Stimulated activated CD8-positive, alpha-beta memory T cell treated with anti-CD3 and anti-CD28 coated beads, Interleukin-2, amount 100 ng/mL, for 48 hours (primary cell): ENCODE data around the gene CDH4.

Experiments used
- DNase-seq, 2 donors: peaks; one replicate each; pipeline ENCODE4 v3.0.0-alpha.2; 2020; ENCODE audit warnings: low read depth in 2 of 2

CDH4 gene

DNA sequence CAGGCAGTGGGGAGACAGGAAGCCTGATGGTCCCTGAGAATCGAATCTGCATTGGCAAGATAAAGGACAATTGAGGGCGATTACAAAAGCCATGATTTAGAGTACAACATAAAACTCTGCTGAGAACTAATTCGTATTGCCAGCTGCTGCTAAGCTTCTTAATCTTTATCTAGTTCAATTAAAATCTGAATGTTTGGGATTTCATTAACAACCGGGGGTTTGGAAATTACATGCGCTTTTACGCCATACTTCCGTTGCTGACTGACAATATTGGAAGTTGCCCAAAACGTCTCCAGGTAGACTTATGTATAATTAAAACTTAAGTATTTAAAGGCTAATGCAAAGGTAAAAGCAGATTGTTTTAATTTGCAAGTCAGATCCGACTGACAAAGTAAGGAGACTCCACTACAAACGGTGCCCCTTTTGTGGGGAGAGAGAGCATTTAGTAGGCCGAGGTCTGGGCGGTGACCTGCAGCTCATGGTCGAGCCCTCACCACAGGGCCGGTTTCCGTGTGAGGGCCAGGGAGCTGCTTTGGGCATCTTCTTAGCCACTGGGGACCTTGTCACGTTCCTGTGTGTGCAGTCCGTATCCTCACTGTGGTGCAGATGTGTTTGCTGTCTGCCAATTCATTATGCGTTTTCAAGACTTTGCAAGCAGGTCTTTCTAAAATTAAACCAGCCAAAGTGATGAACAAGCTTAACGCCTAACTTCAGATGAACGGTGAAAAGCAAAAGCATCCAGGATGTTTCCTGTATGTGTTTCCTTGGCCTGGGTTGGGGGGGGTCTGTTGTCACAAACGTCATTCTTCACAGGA lies 49.9 kb downstream of the CDH4 start:
- no peak for DNase-seq

DNA sequence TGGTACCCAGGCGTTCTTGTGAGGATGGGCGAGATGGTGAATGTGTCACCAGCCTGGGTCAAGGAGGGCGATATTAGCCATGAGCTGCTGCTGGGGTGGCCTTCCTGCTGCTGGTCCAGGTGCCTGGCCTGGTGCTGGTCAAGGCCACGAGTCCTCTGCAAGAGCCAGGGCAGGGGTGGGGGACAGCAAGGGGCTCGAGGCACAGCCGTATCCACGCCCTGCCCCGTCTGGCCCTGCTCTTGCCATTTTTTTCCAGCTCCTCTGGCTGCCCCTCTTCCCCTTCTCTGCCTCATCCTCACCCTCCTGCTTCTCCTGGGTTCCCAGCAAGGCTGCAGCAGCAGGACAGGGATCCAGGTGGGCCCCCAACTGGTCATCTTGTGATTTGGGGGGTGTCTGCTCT lies 51.2 kb downstream of the CDH4 start:
- DNase-seq, result no peak

DNA sequence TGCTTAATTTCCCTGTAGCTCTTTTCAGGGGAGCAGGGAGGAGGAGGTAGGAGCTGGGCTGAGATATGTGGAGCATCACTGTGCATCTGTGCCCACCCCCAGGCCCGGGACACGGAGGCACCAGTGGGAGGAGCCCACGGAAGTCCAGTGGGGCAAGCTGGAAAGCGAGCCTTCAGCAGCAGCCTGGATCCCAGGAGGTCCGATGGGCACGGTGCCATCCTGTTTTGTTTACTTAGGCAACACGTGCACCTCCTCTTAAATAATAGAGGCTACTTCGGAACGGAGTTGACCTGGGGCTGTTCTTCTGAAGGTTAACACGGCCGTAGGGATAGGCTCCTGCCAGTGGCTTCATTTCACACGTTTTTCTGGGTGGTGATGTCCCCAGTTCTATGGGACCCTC lies 51.6 kb downstream of the CDH4 start:
- DNase-seq, result no peak

DNA sequence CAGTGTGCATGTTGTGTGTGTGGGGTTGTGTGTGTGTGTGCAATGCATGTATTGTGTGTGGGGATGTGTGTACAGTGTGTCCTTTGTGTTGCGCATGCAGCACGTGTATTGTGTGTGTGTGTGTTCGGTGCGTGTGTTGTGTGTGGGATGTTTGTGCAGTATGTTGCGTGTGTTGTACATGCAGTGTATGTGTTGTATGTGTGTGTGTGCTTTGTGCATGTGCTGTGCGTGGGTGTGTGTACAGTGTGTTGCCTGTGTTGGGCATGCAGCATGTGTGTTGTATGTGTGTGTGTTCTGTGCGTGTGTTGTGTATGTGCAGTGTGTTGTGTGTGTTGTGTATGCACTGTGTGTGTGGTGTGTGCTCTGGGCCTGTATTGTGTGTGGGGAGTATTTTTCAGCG lies 52.7 kb downstream of the CDH4 start:
- no peak for DNase-seq

DNA sequence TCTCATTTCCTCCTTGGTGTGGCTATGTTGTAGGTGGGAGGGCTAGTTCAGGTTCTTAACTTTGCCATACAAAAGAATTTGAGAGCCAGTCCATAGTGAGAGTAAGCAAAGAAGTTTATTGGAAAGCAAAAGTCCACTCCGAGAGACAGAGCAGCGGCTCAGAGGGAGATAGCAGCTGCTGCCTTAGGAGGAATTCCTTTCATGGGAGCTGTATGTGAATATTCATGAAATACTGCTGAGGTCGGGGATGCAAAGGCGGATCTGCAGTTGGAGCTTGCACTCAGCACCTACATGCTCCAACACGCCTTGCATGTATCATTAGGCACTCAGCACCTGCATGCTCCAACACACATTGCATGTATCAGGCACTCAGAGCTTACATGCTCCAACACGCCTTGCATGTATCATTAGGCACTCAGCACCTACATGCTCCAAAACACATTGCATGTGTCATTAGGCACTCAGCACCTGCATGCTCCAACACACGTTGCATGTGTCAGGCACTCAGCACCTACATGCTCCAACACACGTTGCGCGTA lies 54.9 kb downstream of the CDH4 start:
- DNase-seq, result no peak

DNA sequence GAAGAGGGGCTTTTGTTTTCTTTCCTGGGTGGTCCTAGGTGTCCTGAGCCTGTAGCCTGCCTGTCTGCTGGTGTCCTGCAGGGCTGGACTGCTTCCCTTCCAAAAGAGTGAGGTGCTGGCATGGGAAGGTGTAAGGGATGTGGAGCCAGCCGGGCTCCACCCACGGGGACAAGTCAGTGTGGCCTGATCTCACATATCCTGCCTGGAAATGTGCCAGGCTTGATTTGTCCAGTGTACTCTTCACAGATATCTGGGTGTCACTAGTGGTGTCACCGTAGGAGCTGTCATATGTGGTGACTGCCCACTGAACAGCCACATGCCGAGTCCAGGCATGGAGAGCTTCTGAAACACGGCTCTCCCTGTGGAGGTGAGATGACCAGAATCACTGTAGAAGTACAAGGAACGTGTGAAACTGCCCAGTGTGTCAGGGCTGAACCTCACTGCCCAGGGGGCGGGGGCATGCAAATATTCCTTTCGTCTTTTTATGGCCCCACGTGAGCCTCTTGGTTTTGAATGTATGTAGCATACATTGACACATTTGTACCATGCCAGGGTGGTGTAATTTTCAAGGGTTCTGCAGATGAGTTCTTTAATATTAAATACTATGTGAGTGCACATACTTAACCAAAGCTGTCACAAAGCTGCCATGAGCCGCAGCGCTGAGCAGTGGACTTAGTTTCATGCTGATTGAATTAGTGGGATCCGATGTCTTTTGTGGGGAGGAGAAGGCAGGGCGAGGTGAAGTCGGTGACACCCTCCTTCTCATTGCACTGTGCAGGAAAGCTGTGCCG lies 55.8 kb downstream of the CDH4 start:
- no peak for DNase-seq

DNA sequence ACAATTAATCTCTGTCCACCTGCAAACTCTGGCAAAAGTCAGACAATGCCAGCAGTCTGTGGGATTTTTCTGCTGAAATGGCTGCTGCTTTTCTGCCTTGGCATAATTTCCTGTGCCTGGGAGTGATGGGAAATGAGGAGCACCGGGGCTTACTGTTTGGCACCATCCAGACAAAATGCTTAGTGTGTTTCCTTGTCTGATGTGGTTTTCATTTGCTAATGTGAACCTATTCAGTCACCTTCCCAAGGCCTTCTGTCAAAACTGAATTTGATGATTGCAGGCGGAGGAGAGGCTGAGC lies 56.4 kb downstream of the CDH4 start:
- DNase-seq, result no peak

DNA sequence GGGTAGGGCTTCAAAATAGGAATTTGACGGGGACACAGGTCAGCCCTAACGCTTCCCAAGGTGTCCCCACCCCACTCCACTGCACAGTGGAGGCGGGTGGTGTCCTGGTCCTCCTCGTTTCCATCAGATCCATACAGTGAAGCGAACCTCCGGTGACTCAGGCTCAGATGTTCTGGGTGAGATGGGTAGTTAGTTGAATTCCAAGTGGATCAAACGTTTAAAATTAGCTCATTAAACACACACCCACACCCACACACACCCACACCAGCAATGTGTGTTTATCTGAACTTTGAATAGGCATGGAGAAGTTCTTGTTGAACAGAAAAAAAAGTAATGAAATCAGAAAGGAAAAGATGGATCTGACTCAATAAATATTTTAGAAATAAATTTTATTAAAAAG lies 58.9 kb downstream of the CDH4 start:
- no peak for DNase-seq

DNA sequence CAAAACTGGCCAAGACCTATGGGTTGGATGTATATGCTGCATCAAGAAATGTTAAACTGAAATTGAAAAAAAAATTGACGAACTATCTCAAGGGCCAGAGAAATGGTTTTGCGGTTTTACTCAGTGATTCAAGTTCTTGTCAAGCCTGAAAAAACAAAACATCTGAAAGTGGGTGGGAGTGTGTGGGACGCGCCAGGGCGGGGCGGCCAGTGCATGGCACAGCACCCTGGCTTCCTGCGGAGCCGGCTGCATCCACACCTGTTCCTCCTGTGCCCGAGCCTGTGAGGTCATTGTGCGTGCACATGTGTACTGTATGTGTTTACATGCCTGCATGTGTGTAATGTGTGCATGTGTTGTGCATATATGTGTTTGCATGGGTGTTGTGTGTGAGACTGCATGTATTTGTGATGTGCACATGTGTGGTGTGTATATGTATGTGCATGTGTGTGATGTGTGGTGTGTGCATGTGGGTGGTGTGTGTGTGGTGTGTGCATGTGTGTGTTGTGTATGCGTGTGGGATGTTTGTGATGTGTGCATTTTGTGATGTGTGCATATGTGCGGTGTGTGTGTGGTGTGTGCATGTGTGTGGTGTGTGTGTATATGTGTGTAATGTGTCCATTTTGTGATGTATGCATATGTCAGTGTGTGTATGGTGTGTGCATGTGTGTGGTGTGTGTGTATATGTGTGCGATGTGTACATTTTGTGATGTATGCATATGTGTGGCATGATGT lies 59.8 kb downstream of the CDH4 start:
- no peak for DNase-seq

DNA sequence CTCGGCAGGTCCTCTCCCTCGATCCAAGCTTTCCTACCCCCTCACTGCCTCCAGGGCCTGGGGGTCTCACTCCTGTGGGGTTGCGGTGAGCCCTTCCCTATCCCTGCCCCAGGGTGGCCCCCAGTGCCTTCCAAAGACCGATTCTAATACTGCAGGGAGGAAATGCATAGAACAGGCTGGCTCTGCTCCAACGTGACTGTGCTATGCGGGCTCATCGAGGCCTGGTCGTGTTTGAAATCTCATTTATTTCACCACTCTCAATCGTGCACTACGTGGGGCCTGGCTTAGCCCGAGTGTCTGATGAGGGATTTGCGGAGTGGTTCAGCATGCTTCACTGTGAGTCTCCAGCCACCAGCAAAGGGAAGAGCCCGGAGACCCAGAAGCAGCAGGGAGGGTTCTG lies 60.9 kb downstream of the CDH4 start:
- no peak for DNase-seq

DNA sequence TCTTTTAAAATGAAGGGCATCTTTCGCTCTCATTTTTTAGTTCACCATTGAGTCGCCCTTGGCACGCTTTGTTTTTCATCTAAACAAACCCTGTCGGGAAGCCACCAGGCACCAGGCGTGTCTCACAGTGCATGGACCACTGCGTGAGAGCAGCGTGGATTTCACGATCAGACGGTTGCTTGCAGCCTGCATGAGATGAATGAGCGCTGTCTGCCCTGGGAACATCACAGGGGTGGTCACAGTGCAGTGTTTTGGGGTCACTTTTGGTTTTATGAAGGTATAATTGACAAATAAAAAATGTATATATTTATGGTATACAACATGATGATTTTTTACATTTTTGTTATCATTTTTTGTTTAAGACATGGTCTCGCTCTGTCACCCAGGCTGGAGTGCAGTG lies 61.3 kb downstream of the CDH4 start:
- DNase-seq, result no peak

DNA sequence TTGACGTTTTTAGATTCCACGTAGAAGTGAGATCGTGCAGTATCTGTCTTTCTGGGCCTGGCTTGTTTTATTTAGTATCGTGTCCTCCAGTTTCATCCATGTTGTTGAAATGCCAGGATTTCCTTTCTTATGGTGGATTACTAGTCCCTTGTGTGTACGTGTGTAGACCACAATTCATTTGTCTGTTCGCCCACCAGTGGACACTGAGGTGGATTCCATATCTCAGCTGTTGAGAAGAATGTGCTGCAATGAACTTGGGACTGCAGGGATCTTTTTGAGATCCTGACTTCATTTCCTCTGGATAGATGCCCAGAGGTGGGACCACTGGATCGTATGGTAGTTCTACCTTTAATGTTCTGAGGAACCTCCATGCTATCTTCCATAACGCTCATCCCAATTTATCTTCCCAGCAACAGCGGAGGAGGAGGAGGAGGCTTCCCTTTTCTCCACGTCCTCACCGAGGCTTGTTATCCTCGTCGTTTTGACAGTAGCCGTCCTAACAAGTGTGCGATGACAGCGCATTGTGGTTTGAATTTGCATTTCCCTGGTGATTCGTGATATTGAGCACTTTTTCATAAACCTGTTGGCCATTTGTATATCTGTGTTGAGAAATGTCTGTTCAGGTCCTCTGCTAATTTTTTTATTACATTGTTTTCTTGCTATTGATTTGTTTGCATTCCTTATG lies 62.4 kb downstream of the CDH4 start:
- no peak for DNase-seq

DNA sequence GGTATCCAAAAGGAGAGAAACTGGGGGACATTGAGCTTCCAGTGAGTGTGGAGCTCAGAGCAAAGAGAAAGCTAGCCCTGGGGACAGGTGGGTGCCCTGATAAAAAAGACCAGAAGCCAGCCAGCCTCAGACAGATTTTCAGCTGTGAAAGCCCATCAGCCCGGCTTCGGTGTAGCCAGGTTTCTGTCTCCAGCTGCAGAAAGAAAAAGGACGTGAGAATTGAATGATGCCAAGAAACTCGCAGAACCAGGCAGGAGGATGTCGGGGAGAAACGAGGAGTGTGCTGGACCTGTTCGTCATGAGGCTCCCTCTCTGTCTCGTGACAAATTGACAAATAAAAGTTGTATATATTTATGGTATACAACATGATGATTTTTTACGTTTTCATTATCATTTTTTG lies 63.3 kb downstream of the CDH4 start:
- DNase-seq, result no peak

DNA sequence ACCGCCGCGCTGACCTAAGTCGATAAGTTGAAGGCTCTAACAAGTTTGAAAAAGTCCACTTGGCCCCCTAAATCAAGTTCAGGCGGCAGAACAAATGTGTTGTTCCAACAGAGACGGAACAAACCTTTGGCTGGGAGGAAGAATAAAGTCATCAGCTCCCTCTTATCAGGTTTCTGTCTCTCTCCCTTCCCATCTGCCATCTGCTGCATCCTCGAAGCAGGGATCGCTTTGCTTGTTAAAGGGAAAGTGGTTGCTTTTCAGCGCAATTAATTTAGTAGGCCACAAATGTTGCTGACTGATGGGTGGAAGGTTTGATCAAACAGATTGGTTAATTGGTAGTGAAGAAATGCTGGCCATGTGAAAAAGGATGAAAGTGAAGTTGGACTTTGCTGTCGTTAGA lies 64.3 kb downstream of the CDH4 start:
- no peak for DNase-seq

DNA sequence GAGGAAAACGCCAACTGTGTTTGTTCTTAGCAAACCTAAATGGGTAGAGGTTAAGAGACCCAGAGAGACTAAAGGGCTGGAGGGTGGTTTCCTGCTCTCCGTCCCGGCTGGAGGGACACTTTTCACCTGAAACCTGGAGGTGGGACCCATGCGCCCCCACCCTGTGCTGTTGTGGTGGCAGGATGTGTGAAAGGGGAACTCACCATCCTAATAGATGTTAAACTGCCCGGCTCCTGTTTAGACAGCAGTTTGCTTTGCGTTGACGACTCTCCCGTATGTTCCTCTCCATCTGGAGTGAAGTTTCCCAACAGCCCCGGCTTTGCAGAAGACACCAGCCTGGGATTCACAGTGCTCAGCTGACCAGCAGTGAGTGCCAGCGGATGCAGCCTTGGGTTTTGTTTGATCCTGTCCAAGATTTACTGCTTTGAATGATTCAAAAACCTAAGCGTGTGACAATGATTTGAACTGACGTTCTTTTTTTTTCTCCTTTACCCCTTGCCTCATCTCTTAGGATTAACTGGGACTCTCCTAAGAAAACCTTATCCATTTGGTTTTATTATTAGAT lies 66.0 kb downstream of the CDH4 start:
- no peak for DNase-seq

DNA sequence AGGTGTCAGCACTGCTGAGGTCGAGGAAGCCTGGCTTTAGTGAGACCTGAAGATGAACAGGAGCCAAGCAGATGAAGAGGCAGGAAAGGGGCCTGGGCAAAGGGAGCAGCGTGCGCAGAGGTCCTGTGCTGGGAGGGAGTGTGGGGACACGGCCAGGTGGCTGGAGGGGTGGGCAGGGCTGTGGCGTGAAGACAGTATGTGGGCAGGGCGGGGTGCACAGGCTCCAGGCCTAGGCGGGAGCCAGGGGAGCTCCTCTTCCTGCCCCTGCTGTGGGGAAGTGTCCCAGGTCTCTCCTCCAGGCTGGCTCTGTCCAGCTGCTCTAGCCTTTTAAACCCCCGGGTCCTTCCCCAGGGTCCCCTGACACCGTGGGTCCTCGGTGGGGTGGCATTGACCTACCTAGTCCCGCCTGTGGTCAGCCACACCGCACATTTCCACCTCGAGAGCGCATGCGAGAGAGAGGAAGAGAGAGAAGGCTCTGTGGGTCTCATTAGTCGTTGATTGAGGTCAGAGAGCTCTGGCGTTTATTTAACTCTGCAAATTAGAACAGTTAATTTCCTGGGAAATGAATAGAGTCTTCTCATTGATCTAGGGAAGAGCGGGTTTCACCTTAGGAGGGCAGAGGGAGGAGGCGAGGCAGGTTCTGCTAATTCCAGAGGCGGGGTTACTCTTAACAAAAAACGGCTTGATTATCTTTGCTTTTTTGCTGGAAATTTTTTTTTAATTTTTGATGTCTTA lies 68.8 kb downstream of the CDH4 start:
- no peak for DNase-seq

DNA sequence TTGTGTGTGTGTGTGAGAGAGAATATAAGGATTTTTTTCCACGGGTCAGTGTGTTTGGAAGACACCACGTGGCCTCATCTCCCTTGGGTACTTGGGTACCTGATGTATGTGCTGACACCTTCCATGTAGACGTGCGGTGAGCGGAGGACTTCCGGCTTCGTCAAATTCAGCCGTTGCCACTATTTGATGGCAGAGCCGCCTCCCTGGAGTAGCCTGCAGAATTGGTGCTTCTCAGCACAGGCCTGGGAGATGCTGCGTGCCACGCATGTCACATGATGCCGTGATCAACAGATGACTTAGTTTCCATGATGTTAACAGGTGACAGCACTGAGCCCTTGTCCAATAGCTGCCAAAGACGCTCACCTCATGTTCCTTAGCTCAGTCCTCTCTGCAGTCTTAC lies 69.4 kb downstream of the CDH4 start:
- no peak for DNase-seq

DNA sequence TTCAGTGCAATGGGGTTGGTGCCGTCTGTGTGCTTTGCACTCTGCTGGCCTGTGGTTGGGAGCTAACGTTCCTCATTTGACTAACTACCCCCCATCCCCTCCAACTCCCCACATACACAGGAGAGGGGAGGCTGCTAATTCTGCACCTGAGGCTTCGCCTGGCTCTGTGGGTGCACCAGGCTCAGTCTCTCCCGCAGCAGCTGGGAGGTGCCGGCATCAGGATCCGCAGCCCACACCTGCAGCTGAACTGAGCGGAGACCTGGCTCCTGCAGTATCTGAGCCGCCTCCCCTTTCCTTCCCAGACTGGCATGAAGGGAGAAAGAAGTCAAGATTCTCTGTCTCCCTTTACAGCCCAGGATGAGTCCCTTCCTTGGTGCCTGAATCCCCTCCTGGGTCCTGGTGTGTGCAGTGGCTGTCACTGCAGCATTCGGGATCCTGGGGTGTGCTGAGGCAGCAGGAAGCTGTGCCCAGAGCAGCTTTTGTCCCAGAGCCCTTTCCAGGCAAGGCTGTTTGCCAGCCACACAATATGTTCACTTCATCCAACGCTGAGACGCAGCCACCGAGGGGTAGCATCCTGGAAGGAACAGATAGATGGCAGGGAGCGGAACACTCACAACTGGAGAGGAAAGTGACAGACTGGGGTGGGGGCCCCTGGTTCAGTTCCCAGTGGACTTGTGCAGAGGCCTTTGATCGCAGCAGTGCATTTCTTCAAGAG lies 70.2 kb downstream of the CDH4 start:
- no peak for DNase-seq

DNA sequence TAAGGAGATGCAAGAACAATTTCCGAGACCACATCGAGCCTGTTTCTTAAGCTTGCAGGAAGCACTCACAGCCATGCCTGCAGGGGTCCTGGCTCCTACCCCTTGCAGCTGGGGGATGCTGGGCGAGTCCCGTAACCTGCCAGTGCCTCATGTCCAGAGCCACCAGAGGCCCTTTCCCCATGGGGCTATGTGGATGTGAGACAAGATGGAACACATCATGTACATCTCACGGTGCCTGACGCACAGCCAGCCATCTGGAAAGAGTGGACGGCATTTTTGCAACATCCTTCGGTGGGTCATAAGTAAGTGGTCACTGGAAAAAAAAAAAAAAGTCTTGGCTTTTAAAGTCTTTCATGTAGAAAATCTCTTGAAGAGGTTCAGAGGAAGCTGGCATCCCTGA lies 72.8 kb downstream of the CDH4 start:
- DNase-seq, result no peak

DNA sequence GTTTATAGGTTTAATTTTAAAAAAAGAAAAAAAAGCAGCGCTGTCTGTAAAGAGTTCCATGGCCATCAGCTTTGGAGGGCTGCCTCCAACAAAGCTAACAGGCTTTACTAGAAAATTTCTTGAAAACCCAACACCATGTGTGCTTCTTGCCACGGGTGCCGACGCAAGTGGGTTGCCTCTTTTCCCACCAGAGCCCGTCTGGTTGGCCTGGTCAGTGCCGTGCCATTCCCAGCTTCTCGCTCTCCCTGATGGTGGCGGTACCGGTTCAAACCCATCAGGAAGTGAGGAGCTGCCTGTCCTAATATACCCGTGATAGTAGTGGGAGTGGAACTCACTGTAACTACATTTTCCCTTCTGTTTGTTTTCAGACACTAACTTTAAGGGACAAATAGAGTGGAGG lies 73.7 kb downstream of the CDH4 start:
- DNase-seq, result no peak
